Sigmoid colon (tissue), 7 donors: ENCODE data around the gene TIMM17B. TPM values are rescaled to one million over a fixed set of nuclear protein-coding genes. Genes with fewer than 3 reads are reported as not detected.

Source experiments
- DNase-seq: peaks from one replicate; pipeline ENCODE4 v3.0.0-alpha.2; 2019
- H3K27ac ChIP-seq, 4 donors: fragments of 200-600 bp; sonication (generic); one replicate each; pipeline ENCODE4 v1.5.1; 2016 to 2019; ENCODE audit warnings: mild to moderate bottlenecking in 1 of 4
- H3K27me3 ChIP-seq, 3 donors: fragments of 200-600 bp; sonication (generic); one replicate each; pipeline ENCODE4 v1.5.1; 2019; ENCODE audit warnings: mild to moderate bottlenecking in 1 of 3
- H3K36me3 ChIP-seq, 4 donors: fragments of 200-600 bp; sonication (generic); one replicate each; pipeline ENCODE4 v1.5.1; 2016 to 2019
- H3K4me1 ChIP-seq, 4 donors: fragments of 200-600 bp; sonication (generic); one replicate each; pipeline ENCODE4 v1.5.1; 2017 to 2019
- H3K4me3 ChIP-seq, 4 donors: fragments of 200-600 bp; sonication (generic); one replicate each; pipeline ENCODE4 v1.5.1; 2017 to 2019; ENCODE audit warnings: mild to moderate bottlenecking in 2 of 4, moderate library complexity in 1 of 4
- H3K9me3 ChIP-seq, 4 donors: fragments of 200-600 bp in 3 of 4; sonication (generic) in 3 of 4; one replicate each; pipeline versions ENCODE4 v1.5.1 to v1.6.1; 2013 to 2019
- EP300 ChIP-seq, 4 donors: sonication (generic); formaldehyde crosslinking; IDR thresholded peaks; one replicate each; pipeline ENCODE4 v1.6.1; 2017; ENCODE audit warnings: antibody characterized with exemption in 4 of 4
- POLR2A ChIP-seq, 2 donors: fragments of 450-650 bp; IDR thresholded peaks; one replicate each; pipeline ENCODE4 v1.6.1; 2016; ENCODE audit warnings: antibody characterized with exemption in 2 of 2, mild to moderate bottlenecking in 2 of 2, moderate library complexity in 2 of 2
- POLR2AphosphoS5 ChIP-seq, 4 donors: sonication (generic); formaldehyde crosslinking; IDR thresholded peaks; one replicate each; pipeline ENCODE4 v1.6.1; 2017; ENCODE audit warnings: antibody characterized with exemption in 4 of 4
- WGBS, 2 donors: extraction: QIAGEN DNeasy Blood & Tissue Kit; methylation state at CpG; one replicate each; pipeline ENCODE4 v1.1.7; 2013; 5-methylcytosine and 5-hydroxymethylcytosine counted together
- intact Hi-C: fragments of 100-400 bp; cut with DNase I; formaldehyde crosslinking; loops from one replicate; pipeline ENCODE4 v1.15.1; 2023
- polyA plus RNA-seq, 3 donors: library from polyadenylated mRNA; stranded (reverse); fragments of 200-250 nt; gene quantifications; one replicate each; pipeline ENCODE4 v1.2.3, GENCODE V29; 2013
- total RNA-seq, 4 donors: library from RNA; depleted of rRNA; stranded (reverse); fragments of >200 nt; gene quantifications; one replicate each; pipeline ENCODE4 v1.1.0, GENCODE V29; 2016
- TF ChIP-seq, protein P1 (sequence below), 4 experiments: fragments of 450-650 bp in 3 of 4; fragments of 200-600 bp in 1 of 4; IDR thresholded peaks; one replicate each; pipeline ENCODE4 v1.5.1; 2016 to 2019; ENCODE audit warnings: antibody characterized with exemption in 4 of 4, mild to moderate bottlenecking in 3 of 4, moderate library complexity in 2 of 4
- donor health status: healthy with polysubstance abuse.
- donor health status: Bipolar disorder and iron deficiency.
- donor health status: healthy.

The TIMM17B gene
- total RNA-seq (10 to 100 TPM; 37.7 to 59.6 (median 45.7) TPM), polyA plus RNA-seq (10 to 100 TPM; 38.4 to 63.1 (median 53.4) TPM)

GRCh38 chrX:48897625-48898306, at the start of gene TIMM17B, which contains the start of gene PQBP1:
TSS of gene TIMM17B (minus strand) at chrX:48897768. CDS start at chrX:48897749, 19 bp downstream.
TSS of gene PQBP1 (plus strand) at chrX:48897930. CDS start at chrX:48898510, 580 bp downstream.
- Histone ChIP-seq H3K4me3 (peak within 1 kb of the TSS; percentile 59 to 70 (median 66)), H3K9me3 (no peaks in the 10 kb centered on the region), H3K27me3 (no peaks in the 10 kb centered on the region), H3K4me1 (peaks cover 0 to 19% (median 17%) of the 10 kb centered on the region in 4 donors), H3K27ac (peak within 1 kb of the TSS; percentile 94 to 98 (median 95)), H3K36me3 (peaks cover 0 to 34% (median 6%) of the 10 kb centered on the region in 4 donors)
- TF ChIP-seq EP300 (IDR thresholded peaks at IDR 0.05), result no peak
- TF ChIP-seq POLR2A (IDR thresholded peaks at IDR 0.05), result peak; percentile 59 to 69
- peak; percentile 86 to 93 (median 88) for TF ChIP-seq POLR2AphosphoS5 (IDR thresholded peaks at IDR 0.05)
- TF ChIP-seq, protein P1, sequence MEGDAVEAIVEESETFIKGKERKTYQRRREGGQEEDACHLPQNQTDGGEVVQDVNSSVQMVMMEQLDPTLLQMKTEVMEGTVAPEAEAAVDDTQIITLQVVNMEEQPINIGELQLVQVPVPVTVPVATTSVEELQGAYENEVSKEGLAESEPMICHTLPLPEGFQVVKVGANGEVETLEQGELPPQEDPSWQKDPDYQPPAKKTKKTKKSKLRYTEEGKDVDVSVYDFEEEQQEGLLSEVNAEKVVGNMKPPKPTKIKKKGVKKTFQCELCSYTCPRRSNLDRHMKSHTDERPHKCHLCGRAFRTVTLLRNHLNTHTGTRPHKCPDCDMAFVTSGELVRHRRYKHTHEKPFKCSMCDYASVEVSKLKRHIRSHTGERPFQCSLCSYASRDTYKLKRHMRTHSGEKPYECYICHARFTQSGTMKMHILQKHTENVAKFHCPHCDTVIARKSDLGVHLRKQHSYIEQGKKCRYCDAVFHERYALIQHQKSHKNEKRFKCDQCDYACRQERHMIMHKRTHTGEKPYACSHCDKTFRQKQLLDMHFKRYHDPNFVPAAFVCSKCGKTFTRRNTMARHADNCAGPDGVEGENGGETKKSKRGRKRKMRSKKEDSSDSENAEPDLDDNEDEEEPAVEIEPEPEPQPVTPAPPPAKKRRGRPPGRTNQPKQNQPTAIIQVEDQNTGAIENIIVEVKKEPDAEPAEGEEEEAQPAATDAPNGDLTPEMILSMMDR (IDR thresholded peaks at IDR 0.05), result no peak
- DNase-seq, result peak; percentile 96
- 0 to 1% methylated on average over 49 of the region's 49 CpGs for WGBS, 2 donors
- intact Hi-C loops, result loop anchor here (10.0 kb wide), 1 partner anchor 223 kb away; no protein-coding TSS in a partner anchor

- H3K27ac ChIP-seq, result no peak overlapping the region
- H3K36me3 ChIP-seq, result peaks cover 0 to 5% (median 0%) of the 10 kb centered on the region in 4 donors
- WGBS, 2 donors, result 59 to 62% methylated on average over 8 of the region's 8 CpGs
- no peak overlapping the region for H3K4me3 ChIP-seq
- no peaks in the 10 kb centered on the region for H3K27me3 ChIP-seq
- intact Hi-C loops, result no loop called here
- TF ChIP-seq, protein P1 (IDR thresholded peaks at IDR 0.05), result peak in 2 of 4 experiments; percentile 21 to 51
- no peak for TF ChIP-seq POLR2AphosphoS5 (IDR thresholded peaks at IDR 0.05)
- TF ChIP-seq POLR2A (IDR thresholded peaks at IDR 0.05), result no peak
- TF ChIP-seq EP300 (IDR thresholded peaks at IDR 0.05), result no peak
- no peak for DNase-seq
- peaks cover 0 to 13% (median 0%) of the 10 kb centered on the region in 4 donors for H3K4me1 ChIP-seq
- H3K9me3 ChIP-seq, result no peaks in the 10 kb centered on the region
Measured at GRCh38 chrX:48945517-48946348, 48.2 kb upstream of the TIMM17B start.

DNA sequence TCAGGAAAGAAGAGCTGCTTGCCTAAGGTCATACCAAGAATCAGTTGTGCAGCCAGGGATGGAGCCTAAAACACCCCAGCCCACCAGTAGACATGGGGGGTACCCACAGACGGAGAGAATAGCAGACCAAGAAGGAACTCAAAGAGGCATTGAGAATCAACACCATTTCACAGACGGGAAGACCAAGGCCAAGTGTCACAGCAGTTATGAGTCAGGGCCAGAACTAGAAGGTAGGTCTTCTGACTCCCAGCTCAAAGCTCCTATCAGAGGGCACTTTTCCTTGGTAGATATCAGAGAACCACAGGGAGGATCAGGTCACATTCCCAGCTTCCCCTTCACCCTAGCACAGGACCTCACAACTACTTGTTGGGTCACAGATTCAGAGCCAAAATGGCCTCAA, 45.3 kb upstream of the TIMM17B start:
- Histone ChIP-seq H3K4me1 (peaks cover 0 to 16% (median 0%) of the 10 kb centered on the region in 4 donors), H3K9me3 (no peaks in the 10 kb centered on the region), H3K27ac (no peak overlapping the region), H3K4me3 (no peak overlapping the region), H3K27me3 (no peaks in the 10 kb centered on the region), H3K36me3 (peaks cover 0 to 5% (median 0%) of the 10 kb centered on the region in 4 donors)
- TF ChIP-seq, protein P1 (IDR thresholded peaks at IDR 0.05), result no peak
- no peak for TF ChIP-seq POLR2AphosphoS5 (IDR thresholded peaks at IDR 0.05)
- TF ChIP-seq POLR2A (IDR thresholded peaks at IDR 0.05), result no peak
- no peak for TF ChIP-seq EP300 (IDR thresholded peaks at IDR 0.05)
- WGBS, 2 donors, result 76 to 90% methylated on average over 2 of the region's 2 CpGs
- intact Hi-C loops, result no loop called here
- no peak for DNase-seq

DNA sequence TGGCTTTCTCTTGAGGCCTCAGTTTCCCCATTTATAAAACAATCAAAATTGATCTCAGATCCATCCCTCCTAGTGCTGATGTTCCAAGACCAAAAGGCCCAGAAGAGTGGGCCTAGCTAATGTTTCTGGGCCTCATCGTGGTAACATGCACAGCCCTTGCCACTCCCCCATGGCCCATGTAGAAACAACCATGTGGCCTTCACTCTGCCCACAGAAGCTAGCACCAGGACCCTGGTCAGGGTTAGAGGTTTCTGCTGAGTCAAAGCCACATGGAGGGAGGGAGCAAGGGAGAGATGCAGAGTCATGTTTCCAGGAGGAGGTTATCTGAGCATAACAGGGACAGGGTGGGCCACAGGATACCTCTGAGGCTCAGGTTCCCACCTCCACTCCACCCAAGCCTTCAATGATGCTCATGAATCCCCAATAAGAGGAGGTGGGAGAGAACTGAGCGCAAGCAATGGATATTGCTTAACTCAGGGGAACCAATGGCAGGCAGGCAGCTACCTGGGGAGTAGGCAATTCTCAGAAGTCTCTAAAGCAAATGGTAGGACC, 42.9 kb upstream of the TIMM17B start:
- H3K27me3 ChIP-seq, result no peaks in the 10 kb centered on the region
- TF ChIP-seq, protein P1 (IDR thresholded peaks at IDR 0.05), result no peak
- TF ChIP-seq EP300 (IDR thresholded peaks at IDR 0.05) (no peak), POLR2A (IDR thresholded peaks at IDR 0.05) (no peak), POLR2AphosphoS5 (IDR thresholded peaks at IDR 0.05) (no peak)
- intact Hi-C loops, result no loop called here
- WGBS, 2 donors, result 83 to 85% methylated on average over 2 of the region's 2 CpGs
- DNase-seq, result no peak
- H3K9me3 ChIP-seq, result no peaks in the 10 kb centered on the region
- H3K4me1 ChIP-seq, result peaks cover 0 to 14% (median 3%) of the 10 kb centered on the region in 4 donors
- no peak overlapping the region for H3K27ac ChIP-seq
- H3K4me3 ChIP-seq, result no peak overlapping the region
- peaks cover 0 to 5% (median 0%) of the 10 kb centered on the region in 4 donors for H3K36me3 ChIP-seq
